HG02981 (cell line): ENCODE data around the gene PRKCH.

Experiments used
- ATAC-seq: cut with Tn5 transposase; IDR thresholded peaks from one replicate; pipeline ENCODE4 v1.9.1; 2021; ENCODE audit warnings: mild to moderate bottlenecking, moderate library complexity; ENCODE audit not compliant: unreplicated experiment

Gene PRKCH

DNA sequence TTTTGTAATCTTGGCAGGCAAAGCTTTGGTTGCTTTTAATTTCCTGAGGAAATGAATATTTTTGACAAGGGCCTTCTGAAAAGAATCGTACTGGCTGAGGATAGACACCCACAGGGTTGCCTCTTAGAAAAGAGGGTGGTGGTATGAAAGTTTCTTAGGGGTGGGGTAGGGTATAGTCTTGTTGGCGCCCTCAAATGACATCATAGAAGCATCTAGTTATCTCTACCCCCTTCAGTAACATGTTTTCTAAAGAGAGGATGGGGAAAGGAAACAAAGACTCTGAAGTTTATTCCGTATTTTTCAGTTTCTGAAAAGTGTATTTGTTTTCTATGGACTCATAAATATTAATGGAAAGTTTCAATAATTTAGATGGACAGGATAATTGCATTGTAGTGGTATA lies 13.7 kb downstream of the PRKCH start:
- no peak for ATAC-seq

DNA sequence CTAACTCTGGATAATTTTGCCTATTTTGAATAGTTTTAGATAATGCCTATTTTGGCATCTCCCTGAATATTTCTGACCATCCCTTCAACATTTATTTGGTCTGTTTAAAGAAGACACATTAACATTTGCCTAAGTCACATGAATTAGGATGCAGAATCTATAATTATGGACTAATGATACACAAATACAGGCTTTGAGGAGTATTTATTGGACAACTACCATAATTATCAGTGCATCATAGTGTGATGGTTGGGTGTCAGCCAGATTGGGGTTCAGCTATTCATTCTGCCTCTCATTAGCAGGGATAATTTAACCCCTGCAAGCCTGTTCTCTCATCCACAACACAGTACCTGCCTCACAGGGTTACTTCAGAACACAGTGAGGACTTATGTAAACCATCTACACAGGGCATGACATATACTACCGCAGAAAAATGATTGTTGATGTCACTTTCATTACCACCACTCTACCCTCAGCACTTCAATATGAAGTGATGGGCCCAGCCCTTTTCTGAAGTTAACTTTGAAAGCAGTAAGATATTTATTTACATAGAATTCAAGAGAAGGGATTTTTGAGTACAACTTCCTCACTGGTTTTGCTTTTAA lies 14.4 kb downstream of the PRKCH start:
- ATAC-seq: no peak

- no peak for ATAC-seq
Measured at GRCh38 chr14:61337893-61338292, 16.5 kb downstream of the PRKCH start.

GRCh38 chr14:61338457-61338856 lies 17.1 kb downstream of the PRKCH start:
- no peak for ATAC-seq

GRCh38 chr14:61341275-61342206 lies 20.2 kb downstream of the PRKCH start:
- ATAC-seq: no peak

- ATAC-seq: no peak
Measured at GRCh38 chr14:61342486-61342885, 21.1 kb downstream of the PRKCH start.

GRCh38 chr14:61342932-61343331 lies 21.6 kb downstream of the PRKCH start:
- no peak for ATAC-seq

- no peak for ATAC-seq
Measured at GRCh38 chr14:61343471-61343870, 22.1 kb downstream of the PRKCH start.

DNA sequence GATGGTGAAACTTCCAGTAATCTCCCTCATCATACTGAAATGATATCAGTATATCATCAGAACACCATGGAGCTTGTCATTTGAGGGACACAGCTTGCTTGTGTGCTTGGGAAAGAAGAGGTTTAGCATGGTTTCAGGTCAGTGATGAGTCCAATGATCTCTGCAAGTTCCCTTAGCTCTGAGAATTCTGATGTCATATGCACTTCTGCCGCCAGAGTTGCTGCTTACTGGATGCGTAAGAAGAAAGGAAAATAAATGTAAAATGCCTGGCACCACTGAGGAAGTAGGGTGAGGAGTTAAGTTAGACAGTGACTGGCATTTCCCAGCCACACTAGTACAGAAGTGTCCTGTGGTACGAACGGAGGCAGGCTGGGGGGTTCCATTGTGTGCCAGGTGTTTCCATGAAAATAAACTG lies 22.6 kb downstream of the PRKCH start:
- no peak for ATAC-seq

DNA sequence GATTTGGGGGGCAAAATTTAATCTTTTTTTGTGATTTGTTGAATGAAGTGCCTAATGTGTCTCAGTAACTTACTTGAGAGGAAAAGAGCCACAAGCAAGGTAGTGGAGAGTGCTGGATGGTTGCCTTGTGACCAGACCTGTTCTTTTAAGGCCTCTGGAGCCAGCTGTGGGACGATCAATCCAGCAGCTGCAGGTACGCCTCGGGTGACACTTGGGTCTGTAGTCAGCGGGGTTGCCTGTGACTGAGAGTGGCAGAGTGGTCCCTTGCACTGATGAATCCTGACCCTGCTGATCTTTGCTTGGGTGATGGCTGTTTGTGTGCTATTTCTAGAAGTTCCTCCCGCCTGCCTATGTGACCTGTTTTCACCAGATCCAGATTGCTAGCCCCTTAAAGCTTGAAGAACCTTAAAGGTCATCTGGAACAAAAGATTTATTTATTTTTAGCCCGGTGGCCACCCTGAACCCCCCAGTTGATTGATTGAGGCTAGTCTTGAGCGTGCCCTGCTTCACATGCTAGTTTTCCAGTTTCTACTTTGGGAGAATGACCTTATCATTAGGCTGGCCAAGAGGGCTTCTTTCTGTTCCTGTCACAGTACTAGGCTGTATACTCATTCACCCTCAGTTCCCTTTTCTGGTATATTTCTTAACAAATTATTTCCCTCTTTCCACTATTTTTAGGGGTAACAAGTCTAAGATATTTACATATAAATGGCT lies 23.2 kb downstream of the PRKCH start:
- no peak for ATAC-seq

GRCh38 chr14:61345151-61345482 lies 23.7 kb downstream of the PRKCH start:
- ATAC-seq: no peak

DNA sequence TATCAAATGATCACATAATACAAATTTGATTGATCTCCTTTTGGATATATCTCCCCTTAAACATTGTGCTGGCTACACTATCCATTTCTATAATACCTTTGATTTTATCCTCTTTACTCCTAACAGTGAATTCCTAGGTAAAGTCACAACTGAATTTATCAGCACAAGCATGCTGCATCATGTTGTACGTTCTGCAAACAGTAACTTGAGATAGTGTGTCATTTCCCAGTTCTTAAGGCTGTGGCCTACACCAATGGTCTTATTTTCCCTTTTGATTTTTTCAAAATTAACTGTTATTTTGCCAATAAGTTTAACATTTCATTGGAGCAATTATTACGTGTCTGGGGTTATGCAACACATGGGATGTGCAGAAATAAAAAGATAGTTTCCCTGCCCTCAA lies 24.8 kb downstream of the PRKCH start:
- no peak for ATAC-seq

DNA sequence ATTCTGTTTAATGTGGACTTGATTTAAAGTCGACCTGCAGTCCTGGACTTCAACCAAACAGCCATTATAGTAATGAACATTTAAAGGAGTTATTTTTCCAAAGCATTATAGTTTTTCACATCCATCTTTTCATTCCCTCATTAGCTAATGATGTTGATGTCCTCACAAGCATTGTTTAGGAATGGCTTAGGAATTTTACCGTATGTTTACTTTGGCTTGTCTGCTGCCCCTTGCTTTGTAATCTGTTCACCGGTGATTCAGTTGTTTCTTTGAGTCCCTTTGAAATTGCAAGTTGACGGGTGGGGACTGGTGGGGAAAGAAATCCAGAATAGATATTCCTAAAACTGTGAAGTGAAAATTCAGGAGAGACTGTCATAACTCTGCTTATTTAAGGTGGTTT lies 25.4 kb downstream of the PRKCH start:
- no peak for ATAC-seq

DNA sequence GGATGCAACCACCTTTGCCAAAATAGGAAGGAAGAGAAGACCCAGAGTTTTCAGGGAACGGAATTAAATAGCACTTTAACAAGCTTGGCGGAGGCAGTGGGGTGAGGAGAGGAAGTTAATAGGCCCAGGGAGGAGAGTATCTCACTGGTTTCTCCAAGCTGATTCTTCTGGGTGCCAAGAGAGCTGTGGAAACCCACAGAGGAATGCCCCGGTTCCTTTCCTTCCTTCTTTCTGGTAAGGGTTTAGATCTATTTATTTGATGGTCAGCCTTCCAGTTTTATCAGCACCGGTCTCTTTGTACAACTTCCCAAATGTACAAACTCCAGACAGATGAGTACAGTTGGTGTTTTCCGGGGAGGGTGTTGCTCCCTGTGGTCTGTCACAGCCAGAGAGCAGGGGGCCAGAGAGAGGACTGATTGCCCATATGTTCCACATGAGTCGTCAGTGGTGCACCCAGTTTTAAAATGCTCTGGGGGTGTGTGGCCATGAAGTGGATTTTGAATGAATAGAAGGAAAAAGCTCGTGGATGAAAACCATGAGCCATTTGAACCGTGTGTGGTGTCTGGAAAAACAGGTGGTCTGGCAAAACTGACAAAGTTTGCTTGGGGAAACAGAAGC lies 26.6 kb downstream of the PRKCH start:
- ATAC-seq: no peak

DNA sequence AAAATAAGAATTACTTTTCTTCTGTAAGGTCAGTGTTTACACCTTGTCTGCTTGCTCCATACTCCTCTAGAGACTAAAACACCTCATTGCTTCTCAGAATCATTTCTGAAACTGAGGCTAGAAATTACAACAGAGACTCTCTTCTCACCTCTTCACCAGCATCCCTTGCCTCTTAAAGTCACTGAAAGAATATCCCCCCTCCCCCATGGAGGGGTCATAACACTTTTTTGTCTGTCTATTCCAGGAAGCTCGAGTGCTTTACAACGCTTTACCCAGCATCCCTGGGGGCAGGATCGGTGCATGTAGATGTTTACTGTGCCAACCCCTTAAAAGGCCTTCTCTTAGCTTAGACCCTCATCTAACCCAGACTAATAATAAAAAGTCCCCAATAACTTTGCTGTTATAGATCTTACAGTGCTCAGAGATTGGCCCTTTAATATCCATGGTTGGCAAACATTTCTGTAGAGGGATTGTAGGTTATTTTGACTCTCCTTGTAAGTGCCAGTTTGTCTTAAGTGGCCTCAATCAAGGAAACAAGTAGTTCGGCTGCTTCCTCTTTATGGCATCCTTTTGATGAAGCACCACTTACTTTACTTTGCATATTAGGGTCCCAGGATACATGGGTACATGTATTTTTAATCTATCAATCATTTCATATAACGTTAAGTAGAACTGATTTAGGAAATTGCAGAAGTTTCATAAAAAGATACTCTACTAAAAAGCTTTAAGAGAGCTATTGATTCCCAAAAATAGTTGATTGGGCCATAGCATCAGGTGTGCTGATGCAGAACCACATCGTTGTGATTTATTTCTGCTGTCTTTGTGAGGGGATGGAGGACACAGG lies 29.3 kb downstream of the PRKCH start:
- no peak for ATAC-seq

DNA sequence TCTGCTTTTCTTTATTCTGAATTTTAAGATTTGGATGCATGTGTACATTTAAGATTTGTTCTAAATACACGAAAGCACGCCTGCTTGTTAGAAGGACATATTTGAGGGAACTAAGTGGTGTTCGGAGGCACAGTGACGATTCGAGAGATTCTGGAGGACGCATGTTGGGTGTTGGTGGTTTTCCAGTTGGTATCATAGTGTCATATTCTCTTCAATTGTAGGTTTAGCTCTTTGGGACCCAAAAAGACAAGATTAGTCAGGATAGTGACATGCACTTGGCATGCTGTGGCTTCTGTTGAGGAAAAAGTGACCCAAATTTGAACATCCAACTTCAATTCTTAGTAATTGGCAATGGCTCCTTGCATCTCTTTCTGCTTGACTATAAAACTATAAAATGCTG lies 30.1 kb downstream of the PRKCH start:
- no peak for ATAC-seq

- ATAC-seq: no peak
Measured at GRCh38 chr14:61355892-61356325, 34.5 kb downstream of the PRKCH start.

- ATAC-seq: no peak
Measured at GRCh38 chr14:61357123-61357522, 35.7 kb downstream of the PRKCH start.

GRCh38 chr14:61358554-61359226 lies 37.3 kb downstream of the PRKCH start:
- ATAC-seq: no peak
